Measurements from ENCODE around the gene ATG10.

GRCh38 chr5:82147860-82148573 is 176.2 kb downstream of the ATG10 start:
- TF ChIP-seq CTCF (conservative IDR thresholded peaks at IDR 0.05; ENCODE audit: low read depth in 2 of 2) (no peak), REST (IDR thresholded peaks at IDR 0.05; ENCODE audit: unreplicated experiment) (no peak), POLR2AphosphoS5 (IDR thresholded peaks at IDR 0.05; ENCODE audit: low read depth) (no peak)
